PC-9 (cell line): ENCODE results near the gene TRAPPC6A. TPM values are rescaled to one million over a fixed set of nuclear protein-coding genes. Genes with fewer than 3 reads are reported as not detected.

ENCODE experiments used
- BruUV-seq: library from RNA; stranded (reverse); fragments of 400-500 nt; replicated peaks from 2 replicates; lab custom pipeline; 2021; lab: Mats Ljungman, UMichigan
- CTCF ChIA-PET: fragments of 300-600 bp; sonication (Branson Sonifier 250); formaldehyde crosslinking; loops from one replicate; lab custom pipeline; 2022; ENCODE audit warnings: antibody characterized with exemption; lab: Charles Lee
- POLR2A ChIA-PET: fragments of 300-600 bp; sonication (Branson Sonifier 250); formaldehyde crosslinking; loops from one replicate; lab custom pipeline; 2022; ENCODE audit warnings: antibody characterized with exemption; ENCODE audit not compliant: unreplicated experiment; lab: Charles Lee
- DNase-seq, 2 experiments: peaks; one replicate each; pipeline versions ENCODE4 v3.0.0 to v3.0.0-alpha.2; 2015 to 2022; ENCODE audit warnings: mixed read lengths in 1 of 2
- H2AFZ ChIP-seq: fragments of 200-600 bp; sonication (generic); 2 replicates; pipeline ENCODE4 v1.8.1; 2017; ENCODE audit warnings: antibody characterized with exemption
- H3F3A ChIP-seq: fragments of 200-600 bp; sonication (generic); 2 replicates; pipeline ENCODE4 v1.8.1; 2017; ENCODE audit warnings: antibody characterized with exemption, mild to moderate bottlenecking, low read depth; ENCODE audit not compliant: insufficient read depth
- H3K27ac ChIP-seq: fragments of 200-600 bp; sonication (generic); 2 replicates; pipeline ENCODE4 v1.6.1; 2016; ENCODE audit warnings: mixed run types
- H3K27me3 ChIP-seq: fragments of 200-600 bp; sonication (generic); 2 replicates; pipeline ENCODE4 v1.6.1; 2016; ENCODE audit warnings: low read depth, mixed run types; ENCODE audit not compliant: insufficient read depth
- H3K36me3 ChIP-seq: fragments of 200-600 bp; sonication (generic); 2 replicates; pipeline ENCODE4 v1.6.1; 2016; ENCODE audit warnings: low read depth, mixed run types
- H3K4me1 ChIP-seq: fragments of 200-600 bp; sonication (generic); replicated peaks from 2 replicates; pipeline ENCODE4 v1.6.1; 2016; ENCODE audit warnings: mixed run types; ENCODE audit not compliant: insufficient read depth
- H3K4me2 ChIP-seq: fragments of 200-600 bp; sonication (generic); 2 replicates; pipeline ENCODE4 v1.6.1; 2017; ENCODE audit warnings: mixed run types
- H3K4me3 ChIP-seq: fragments of 200-600 bp; sonication (generic); 2 replicates; pipeline ENCODE4 v1.6.1; 2016; ENCODE audit warnings: mixed run types
- H3K79me2 ChIP-seq: fragments of 200-600 bp; sonication (generic); 2 replicates; pipeline ENCODE4 v1.6.1; 2017; ENCODE audit warnings: low read depth, mixed run types
- H3K9me2 ChIP-seq: fragments of 200-600 bp; sonication (generic); 2 replicates; pipeline ENCODE4 v1.8.1; 2017; ENCODE audit warnings: mild to moderate bottlenecking; ENCODE audit not compliant: insufficient read depth
- H3K9me3 ChIP-seq: fragments of 200-600 bp; sonication (generic); 2 replicates; pipeline ENCODE4 v1.8.1; 2016; ENCODE audit warnings: low read depth; ENCODE audit not compliant: insufficient read depth
- H4K20me1 ChIP-seq: fragments of 200-600 bp; sonication (generic); 2 replicates; pipeline ENCODE4 v1.8.1; 2017; ENCODE audit not compliant: insufficient read depth
- EZH2 ChIP-seq: fragments of 200-600 bp; sonication (generic); IDR thresholded peaks from 2 replicates; pipeline ENCODE4 v1.8.0; 2017; ENCODE audit warnings: antibody characterized with exemption, low read depth
- intact Hi-C: fragments of 100-400 bp; cut with micrococcal nuclease; formaldehyde crosslinking; loops from one replicate; pipeline ENCODE4 v1.10.0; 2022; ENCODE audit not compliant: unreplicated experiment
- total RNA-seq: library from RNA; stranded (reverse); gene quantifications from 2 replicates; pipeline ENCODE4 v1.2.3, GENCODE V29; 2021
- TF ChIP-seq, protein P1 (sequence below): fragments of 200-600 bp; sonication (generic); conservative IDR thresholded peaks from 2 replicates; pipeline ENCODE4 v1.6.1; 2017; ENCODE audit warnings: mixed run types, antibody characterized with exemption, mild to moderate bottlenecking, moderate library complexity

The TRAPPC6A gene
- total RNA-seq, 1 experiment from 2014 or later, result 61.6 TPM

DNA sequence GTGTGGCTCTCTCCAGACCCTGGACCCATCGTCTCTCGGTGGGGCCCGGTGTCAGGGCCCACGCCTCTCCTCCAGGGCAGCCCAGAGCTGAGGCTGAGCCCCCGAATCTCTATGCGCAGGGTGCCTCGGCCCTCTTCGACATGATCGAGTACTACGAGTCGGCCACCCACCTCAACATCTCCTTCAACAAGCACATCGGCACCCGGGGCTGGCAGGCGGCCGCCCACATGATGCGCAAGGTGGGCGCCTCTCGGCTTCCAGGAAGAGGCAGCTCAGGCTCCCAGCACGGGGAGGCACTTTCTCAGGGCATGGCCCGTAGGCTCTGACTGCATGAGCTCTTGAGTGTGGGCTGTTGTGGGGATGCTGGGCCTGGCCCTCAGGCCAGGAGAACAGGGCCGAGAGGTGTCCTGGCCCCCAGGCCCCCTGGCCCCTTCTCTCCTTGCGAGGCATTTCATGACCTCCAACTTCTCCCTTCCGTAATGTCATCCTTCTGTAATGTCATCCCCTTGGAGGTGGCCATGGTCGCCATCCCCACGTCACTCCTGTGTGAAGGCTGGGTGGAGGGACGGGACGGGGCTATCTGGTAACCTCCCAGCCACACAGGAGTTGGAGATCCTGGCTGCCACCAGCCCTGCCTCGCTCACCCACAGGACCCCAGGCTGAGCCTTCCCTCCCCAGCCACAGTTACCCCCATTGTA lies 36.7 kb downstream of the TRAPPC6A start:
- ChIA-PET POLR2A (no interaction called here), CTCF (no interaction called here)
- Histone ChIP-seq H3K9me2 (no peaks in the 10 kb centered on the region), H3K4me2 (no peak overlapping the region), H3K36me3 (no peaks in the 10 kb centered on the region), H2AFZ (no peak overlapping the region), H3K27me3 (no peaks in the 10 kb centered on the region), H3K27ac (no peak overlapping the region), H3K79me2 (peaks cover 5% of the 10 kb centered on the region; the same call in 1 of the 2 replicates), H3K4me3 (no peak overlapping the region), H3F3A (no peaks in the 10 kb centered on the region; the same call in 1 of the 2 replicates), H3K9me3 (no peaks in the 10 kb centered on the region), H4K20me1 (peaks cover 30% of the 10 kb centered on the region), H3K4me1 (no peaks in the 10 kb centered on the region)
- TF ChIP-seq, protein P1, sequence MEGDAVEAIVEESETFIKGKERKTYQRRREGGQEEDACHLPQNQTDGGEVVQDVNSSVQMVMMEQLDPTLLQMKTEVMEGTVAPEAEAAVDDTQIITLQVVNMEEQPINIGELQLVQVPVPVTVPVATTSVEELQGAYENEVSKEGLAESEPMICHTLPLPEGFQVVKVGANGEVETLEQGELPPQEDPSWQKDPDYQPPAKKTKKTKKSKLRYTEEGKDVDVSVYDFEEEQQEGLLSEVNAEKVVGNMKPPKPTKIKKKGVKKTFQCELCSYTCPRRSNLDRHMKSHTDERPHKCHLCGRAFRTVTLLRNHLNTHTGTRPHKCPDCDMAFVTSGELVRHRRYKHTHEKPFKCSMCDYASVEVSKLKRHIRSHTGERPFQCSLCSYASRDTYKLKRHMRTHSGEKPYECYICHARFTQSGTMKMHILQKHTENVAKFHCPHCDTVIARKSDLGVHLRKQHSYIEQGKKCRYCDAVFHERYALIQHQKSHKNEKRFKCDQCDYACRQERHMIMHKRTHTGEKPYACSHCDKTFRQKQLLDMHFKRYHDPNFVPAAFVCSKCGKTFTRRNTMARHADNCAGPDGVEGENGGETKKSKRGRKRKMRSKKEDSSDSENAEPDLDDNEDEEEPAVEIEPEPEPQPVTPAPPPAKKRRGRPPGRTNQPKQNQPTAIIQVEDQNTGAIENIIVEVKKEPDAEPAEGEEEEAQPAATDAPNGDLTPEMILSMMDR, result no peak
- TF ChIP-seq EZH2, result no peak
- no peak for DNase-seq
- BruUV-seq, result no TSS peak
- intact Hi-C loops, result no loop called here

DNA sequence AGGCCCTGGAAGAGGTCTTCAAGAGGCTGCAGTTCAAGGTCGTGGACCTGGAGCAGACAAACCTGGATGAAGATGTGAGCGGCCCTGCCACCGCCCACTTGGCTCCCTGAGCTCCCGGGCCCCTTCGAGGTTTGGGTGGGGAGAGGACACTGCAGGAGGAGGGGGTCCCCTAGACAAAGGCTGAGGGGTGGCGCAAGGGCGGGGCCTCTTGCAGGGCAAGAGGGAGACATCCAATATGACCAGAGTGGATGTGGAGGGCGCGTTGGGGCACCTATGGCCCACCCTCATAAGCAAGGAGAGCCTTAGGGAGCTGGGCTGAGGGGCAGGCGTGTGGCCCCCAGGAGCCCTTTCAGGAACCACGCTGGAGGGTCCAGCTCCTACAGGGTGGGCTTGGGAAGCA lies 37.5 kb downstream of the TRAPPC6A start:
- Histone ChIP-seq H2AFZ (no peak overlapping the region), H3K4me1 (no peaks in the 10 kb centered on the region), H3K9me3 (no peaks in the 10 kb centered on the region), H4K20me1 (peaks cover 37% of the 10 kb centered on the region), H3F3A (no peaks in the 10 kb centered on the region; the same call in 1 of the 2 replicates), H3K27me3 (no peaks in the 10 kb centered on the region), H3K4me2 (no peak overlapping the region), H3K36me3 (no peaks in the 10 kb centered on the region), H3K9me2 (no peaks in the 10 kb centered on the region), H3K79me2 (peaks cover 5% of the 10 kb centered on the region; the same call in 1 of the 2 replicates), H3K27ac (no peak overlapping the region), H3K4me3 (no peak overlapping the region)
- TF ChIP-seq, protein P1, result no peak
- TF ChIP-seq EZH2, result no peak
- ChIA-PET POLR2A (no interaction called here), CTCF (no interaction called here)
- intact Hi-C loops, result no loop called here
- BruUV-seq, result no TSS peak
- DNase-seq, result no peak

DNA sequence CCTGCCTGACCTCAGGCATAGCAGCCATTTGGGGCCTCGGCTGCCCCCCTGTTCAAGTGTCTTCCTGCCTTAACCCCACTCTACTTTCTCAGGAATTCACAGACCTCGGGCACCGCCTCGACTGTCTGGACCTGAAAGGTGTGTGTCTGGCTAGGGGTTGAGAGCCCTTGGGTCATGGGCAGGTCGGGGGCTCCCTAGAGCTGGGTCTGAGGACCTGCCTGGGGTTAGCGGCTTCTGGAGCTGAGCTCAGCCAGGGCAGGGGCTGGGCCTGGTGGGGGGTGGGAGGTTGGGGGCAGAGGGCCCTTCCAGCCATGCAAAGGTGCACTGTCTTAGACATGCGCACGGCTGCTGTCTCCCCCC lies 37.9 kb downstream of the TRAPPC6A start:
- no peak for DNase-seq
- Histone ChIP-seq H3K9me2 (no peaks in the 10 kb centered on the region), H3K27me3 (no peaks in the 10 kb centered on the region), H3K79me2 (peaks cover 5% of the 10 kb centered on the region; the same call in 1 of the 2 replicates), H3K4me1 (no peaks in the 10 kb centered on the region), H3F3A (no peaks in the 10 kb centered on the region; the same call in 1 of the 2 replicates), H3K4me2 (no peak overlapping the region), H2AFZ (no peak overlapping the region), H3K4me3 (no peak overlapping the region), H3K27ac (no peak overlapping the region), H3K36me3 (no peaks in the 10 kb centered on the region), H3K9me3 (no peaks in the 10 kb centered on the region), H4K20me1 (peaks cover 41% of the 10 kb centered on the region)
- TF ChIP-seq, protein P1, result no peak
- TF ChIP-seq EZH2, result no peak
- no TSS peak for BruUV-seq
- intact Hi-C loops, result no loop called here
- CTCF ChIA-PET, result no interaction called here
- POLR2A ChIA-PET, result no interaction called here
